ENCODE results near the gene FNDC3B.
A peak's percentile ranks its signal among the peaks of the same experiment; 100 is the strongest.

FNDC3B gene

DNA sequence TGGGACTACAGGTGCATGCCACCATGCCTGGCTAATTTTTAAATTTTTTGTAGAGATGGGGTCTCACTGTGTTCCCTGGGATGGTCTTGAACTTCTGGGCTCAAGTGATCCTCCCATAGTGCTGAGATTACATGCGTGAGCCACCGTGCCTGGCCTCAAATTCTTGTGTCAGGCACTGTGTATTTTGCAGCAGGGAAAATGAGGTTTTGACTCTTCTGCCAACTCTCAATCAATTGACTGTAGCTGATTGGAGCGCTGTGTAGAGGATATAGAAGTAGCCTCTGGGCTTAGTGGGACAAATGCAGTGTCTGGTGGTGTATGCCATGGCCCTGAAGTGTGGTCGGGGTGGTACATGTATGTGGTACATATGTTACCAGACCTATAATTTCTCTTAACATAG, 152.3 kb downstream of the FNDC3B start:
- Histone ChIP-seq H3K36me3 (no peaks in the 10 kb centered on the region), H3K27ac (no peak overlapping the region), H3K9me3 (no peaks in the 10 kb centered on the region), H3K4me3 (ENCODE audit: low read depth in 1 of 2, low read length in 1 of 2) (no peak overlapping the region), H3K27me3 (no peaks in the 10 kb centered on the region), H3K4me1 (ENCODE audit: control insufficient read depth in 1 of 2, insufficient read depth in 1 of 2, low read depth in 1 of 2, low read length in 1 of 2) (peaks cover 8 to 18% of the 10 kb centered on the region in 2 experiments)
- TF ChIP-seq, protein P1, sequence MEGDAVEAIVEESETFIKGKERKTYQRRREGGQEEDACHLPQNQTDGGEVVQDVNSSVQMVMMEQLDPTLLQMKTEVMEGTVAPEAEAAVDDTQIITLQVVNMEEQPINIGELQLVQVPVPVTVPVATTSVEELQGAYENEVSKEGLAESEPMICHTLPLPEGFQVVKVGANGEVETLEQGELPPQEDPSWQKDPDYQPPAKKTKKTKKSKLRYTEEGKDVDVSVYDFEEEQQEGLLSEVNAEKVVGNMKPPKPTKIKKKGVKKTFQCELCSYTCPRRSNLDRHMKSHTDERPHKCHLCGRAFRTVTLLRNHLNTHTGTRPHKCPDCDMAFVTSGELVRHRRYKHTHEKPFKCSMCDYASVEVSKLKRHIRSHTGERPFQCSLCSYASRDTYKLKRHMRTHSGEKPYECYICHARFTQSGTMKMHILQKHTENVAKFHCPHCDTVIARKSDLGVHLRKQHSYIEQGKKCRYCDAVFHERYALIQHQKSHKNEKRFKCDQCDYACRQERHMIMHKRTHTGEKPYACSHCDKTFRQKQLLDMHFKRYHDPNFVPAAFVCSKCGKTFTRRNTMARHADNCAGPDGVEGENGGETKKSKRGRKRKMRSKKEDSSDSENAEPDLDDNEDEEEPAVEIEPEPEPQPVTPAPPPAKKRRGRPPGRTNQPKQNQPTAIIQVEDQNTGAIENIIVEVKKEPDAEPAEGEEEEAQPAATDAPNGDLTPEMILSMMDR (IDR thresholded peaks at IDR 0.05): no peak

DNA sequence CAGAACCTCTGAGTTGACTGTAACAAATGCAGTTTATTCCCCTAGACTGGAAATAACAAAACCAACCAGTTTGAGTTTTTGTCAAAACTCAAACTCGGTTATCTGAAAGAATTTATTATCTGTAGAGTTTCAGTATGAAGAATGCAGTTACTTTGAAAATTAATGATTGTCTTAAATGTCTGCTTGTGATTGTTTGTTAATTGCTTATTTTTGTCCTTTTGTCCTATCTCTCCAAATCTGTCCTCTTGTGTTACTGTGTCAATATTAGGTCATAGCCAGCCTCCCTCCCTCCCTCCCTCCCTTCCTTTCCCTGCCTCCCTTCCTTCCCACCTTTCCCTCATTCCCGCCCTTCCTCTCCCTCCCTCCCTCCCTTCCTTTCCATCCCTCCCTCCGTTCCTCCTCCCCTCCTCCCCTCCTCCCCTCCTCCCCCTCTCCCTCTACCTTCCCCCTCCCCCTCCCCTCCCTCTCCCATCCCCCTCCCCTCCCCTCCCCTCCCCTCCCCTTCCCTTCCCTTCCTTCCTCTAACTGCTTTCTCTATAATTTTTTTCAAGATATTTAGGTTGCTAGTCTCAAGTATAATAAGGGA, 153.5 kb downstream of the FNDC3B start:
- Histone ChIP-seq H3K9me3 (no peaks in the 10 kb centered on the region), H3K27ac (peak overlapping the region; percentile 48), H3K36me3 (no peaks in the 10 kb centered on the region), H3K27me3 (no peaks in the 10 kb centered on the region), H3K4me1 (ENCODE audit: control insufficient read depth in 1 of 2, insufficient read depth in 1 of 2, low read depth in 1 of 2, low read length in 1 of 2) (peaks cover 8 to 18% of the 10 kb centered on the region in 2 experiments), H3K4me3 (ENCODE audit: low read depth in 1 of 2, low read length in 1 of 2) (no peak overlapping the region)
- TF ChIP-seq, protein P1 (IDR thresholded peaks at IDR 0.05): no peak

DNA sequence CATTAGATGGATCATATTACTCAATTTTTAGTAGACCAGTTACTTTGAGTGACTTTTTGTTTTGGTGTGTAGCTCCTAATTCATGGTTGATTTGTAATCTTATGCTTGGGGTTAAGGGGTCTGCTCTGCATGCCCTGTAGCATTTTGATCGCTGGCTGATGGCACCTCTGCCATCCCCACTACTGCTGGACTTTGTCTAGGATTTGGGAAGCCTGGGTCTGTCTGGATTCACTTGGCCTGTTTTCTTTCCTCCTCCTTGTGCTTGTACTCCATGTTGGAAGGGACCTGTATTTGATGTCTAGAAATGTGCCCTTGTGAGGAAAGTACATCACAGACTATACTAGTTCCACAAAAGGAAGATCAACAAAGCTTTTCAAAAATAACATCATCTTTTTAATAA, 154.1 kb downstream of the FNDC3B start:
- Histone ChIP-seq H3K27ac (peak overlapping the region; percentile 40), H3K4me3 (ENCODE audit: low read depth in 1 of 2, low read length in 1 of 2) (no peak overlapping the region), H3K9me3 (no peaks in the 10 kb centered on the region), H3K4me1 (ENCODE audit: control insufficient read depth in 1 of 2, insufficient read depth in 1 of 2, low read depth in 1 of 2, low read length in 1 of 2) (peaks cover 8 to 18% of the 10 kb centered on the region in 2 experiments), H3K27me3 (no peaks in the 10 kb centered on the region), H3K36me3 (no peaks in the 10 kb centered on the region)
- TF ChIP-seq, protein P1 (IDR thresholded peaks at IDR 0.05): no peak

DNA sequence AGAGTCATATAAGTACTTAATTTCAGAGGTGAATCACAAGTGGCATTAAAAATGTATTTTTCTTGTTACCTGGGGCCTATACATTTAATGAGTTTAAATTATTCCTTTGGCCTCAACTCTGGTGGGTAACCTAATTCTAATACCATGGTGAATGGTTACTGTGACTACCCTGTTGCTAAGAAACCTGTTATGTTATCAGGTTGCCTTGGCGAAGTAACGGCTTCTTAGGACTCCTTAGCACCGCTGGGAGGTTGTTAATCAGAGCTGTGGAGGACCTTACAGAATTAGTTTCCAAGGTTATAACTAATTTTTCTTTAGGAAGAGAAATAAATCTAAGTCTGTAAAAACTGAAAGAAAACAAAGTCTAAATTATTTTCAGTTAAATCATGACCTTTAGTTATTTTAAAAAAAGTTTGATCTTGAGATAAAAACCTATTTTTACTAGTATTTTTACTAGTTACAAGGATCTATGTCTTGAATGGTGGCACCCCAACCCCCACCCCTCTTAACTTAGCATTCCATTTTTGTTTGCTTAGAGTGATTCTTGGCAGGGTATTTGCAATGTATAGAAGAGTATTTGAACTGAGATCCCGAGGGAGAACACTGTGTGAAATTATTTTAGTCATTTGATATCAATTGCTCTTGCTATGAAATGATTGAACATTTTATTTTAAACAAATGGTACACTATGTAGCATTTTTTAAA, 155.5 kb downstream of the FNDC3B start:
- Histone ChIP-seq H3K27me3 (no peaks in the 10 kb centered on the region), H3K36me3 (no peaks in the 10 kb centered on the region)

DNA sequence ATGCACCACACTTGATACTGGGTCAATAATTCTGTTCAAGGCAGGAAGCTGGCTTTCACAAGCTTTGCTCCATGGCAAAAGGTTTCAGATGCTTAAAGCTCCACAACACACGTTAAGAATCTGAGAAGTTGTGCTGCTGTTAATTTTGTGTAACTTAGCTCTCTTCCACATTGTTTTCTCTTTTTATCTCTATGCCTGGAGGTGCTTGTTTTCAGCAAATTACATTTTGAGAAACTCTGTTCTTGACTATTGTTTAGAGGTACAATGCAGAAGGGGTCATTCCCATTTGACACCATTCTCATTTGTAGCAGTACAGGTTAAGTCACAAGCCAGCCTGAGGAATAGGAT, 156.0 kb downstream of the FNDC3B start:
- Histone ChIP-seq H3K36me3 (no peaks in the 10 kb centered on the region), H3K4me3 (ENCODE audit: low read depth in 1 of 2, low read length in 1 of 2) (no peak overlapping the region), H3K27me3 (no peaks in the 10 kb centered on the region), H3K27ac (peak overlapping the region; percentile 40), H3K9me3 (no peaks in the 10 kb centered on the region), H3K4me1 (ENCODE audit: control insufficient read depth in 1 of 2, insufficient read depth in 1 of 2, low read depth in 1 of 2, low read length in 1 of 2) (peaks cover 8 to 18% of the 10 kb centered on the region in 2 experiments)
- TF ChIP-seq, protein P1 (IDR thresholded peaks at IDR 0.05): no peak

More for the DNA sequence above, 155.5 kb downstream of the FNDC3B start:
- H3K9me3 ChIP-seq: no peaks in the 10 kb centered on the region
- peak overlapping the region; percentile 40 for H3K27ac ChIP-seq
- H3K4me1 ChIP-seq (ENCODE audit: control insufficient read depth in 1 of 2, insufficient read depth in 1 of 2, low read depth in 1 of 2, low read length in 1 of 2): peaks cover 8 to 18% of the 10 kb centered on the region in 2 experiments
- TF ChIP-seq, protein P1 (IDR thresholded peaks at IDR 0.05): no peak
- H3K4me3 ChIP-seq (ENCODE audit: low read depth in 1 of 2, low read length in 1 of 2): no peak overlapping the region
